ENCODE data around the gene THEMIS. TPM values are rescaled to one million over a fixed set of nuclear protein-coding genes. Genes with fewer than 3 reads are reported as not detected.

Gene THEMIS
- total and polyA plus RNA-seq, 2 of the 4 experiments (the other 2 are of a cell fraction), result not detected

DNA sequence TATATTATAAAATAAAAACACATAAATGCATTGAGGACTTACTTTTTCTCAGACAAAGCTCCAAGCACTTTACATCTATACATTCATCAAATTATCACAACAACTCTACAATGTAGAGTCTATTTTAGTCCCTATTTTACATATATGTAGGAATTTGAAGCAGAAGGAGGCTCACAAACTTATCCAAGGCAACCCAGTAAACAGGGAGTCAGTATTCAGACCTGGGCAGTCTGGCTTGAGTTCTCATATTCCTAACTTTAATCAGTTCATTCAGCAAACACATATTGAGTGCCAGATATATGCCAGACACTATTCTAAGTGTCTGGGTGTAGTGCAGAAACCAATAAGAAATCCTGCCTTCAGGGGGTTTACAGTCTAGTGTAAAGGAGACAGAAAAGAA is 194.6 kb downstream of the THEMIS start:
- Histone ChIP-seq H2AFZ (replicated peaks; ENCODE audit: low read length, poor library complexity) (no peak overlapping the region), H4K20me1 (ENCODE audit: insufficient read depth, low read length) (no peaks in the 10 kb centered on the region), H4K5ac (ENCODE audit: low read depth, low read length) (no peak overlapping the region), H3K4me1 (ENCODE audit: control insufficient read depth, insufficient read depth, low read length) (no peaks in the 10 kb centered on the region), H3K79me1 (ENCODE audit: low read depth in 1 of 2, low read length in 2 of 2) (no peaks in the 10 kb centered on the region), H2AK5ac (ENCODE audit: low read depth, low read length) (no peak overlapping the region), H2BK15ac (ENCODE audit: low read depth, low read length) (no peak overlapping the region), H2BK5ac (ENCODE audit: low read depth, low read length, poor library complexity, severe bottlenecking) (no peak overlapping the region), H3K4me2 (ENCODE audit: low read depth, low read length) (no peak overlapping the region), H3K18ac (ENCODE audit: low read depth, low read length) (no peak overlapping the region), H3K4me3 (ENCODE audit: insufficient read depth, low read depth, low read length) (no peak overlapping the region), H3K56ac (ENCODE audit: extremely low read depth, insufficient read depth, low read length) (no peak overlapping the region), H2BK120ac (ENCODE audit: low read depth, low read length) (no peak overlapping the region), H3K9me3 (ENCODE audit: control insufficient read depth, insufficient read depth, low read length) (no peaks in the 10 kb centered on the region), H4K91ac (ENCODE audit: insufficient read depth, low read depth, low read length) (no peak overlapping the region), H3K9ac (ENCODE audit: low read depth, low read length) (no peak overlapping the region), H3K9me1 (ENCODE audit: insufficient read depth, low read length) (no peaks in the 10 kb centered on the region), H3K36me3 (ENCODE audit: control insufficient read depth, insufficient read depth, low read length) (no peaks in the 10 kb centered on the region), H3K4ac (ENCODE audit: low read depth, low read length) (no peak overlapping the region), H3K27me3 (ENCODE audit: control insufficient read depth, insufficient read depth, low read length) (no peaks in the 10 kb centered on the region; the same call in 1 of the 2 replicates), H2BK20ac (ENCODE audit: low read depth, low read length) (no peak overlapping the region), H4K8ac (ENCODE audit: low read depth in 2 of 2, low read length in 2 of 2) (no peak overlapping the region), H3K23ac (ENCODE audit: low read depth, low read length) (no peak overlapping the region), H3K27ac (ENCODE audit: insufficient read depth, low read length) (no peak overlapping the region), H3K14ac (replicated peaks; ENCODE audit: low read depth, low read length) (no peak overlapping the region), H2AK9ac (replicated peaks; ENCODE audit: low read depth, low read length, poor library complexity) (no peak overlapping the region)
- DNase-seq (no peak), ATAC-seq (ENCODE audit: low read depth) (no peak)
- intact Hi-C loops (cut with micrococcal nuclease), result no loop called here
- in situ Hi-C loops (cut with MboI; ENCODE audit: low sequenced_read_pairs), result no loop called here
- dilution Hi-C loops (cut with HindIII; ENCODE audit: low sequenced_read_pairs, unreplicated experiment), result no loop called here
- no TSS peak for BruUV-seq (replicated peaks)
- no peak for TF ChIP-seq RAD21 (IDR thresholded peaks at IDR 0.05; ENCODE audit: low read length)
- TF ChIP-seq RCOR1 (IDR thresholded peaks at IDR 0.05; ENCODE audit: insufficient replicate concordance, low read length), result no peak
- no peak for TF ChIP-seq CHD1 (IDR thresholded peaks at IDR 0.05; ENCODE audit: low read depth, low read length)
- no peak for TF ChIP-seq RFX5 (IDR thresholded peaks at IDR 0.05; ENCODE audit: low read depth, low read length)
- no peak for TF ChIP-seq SMC3 (IDR thresholded peaks at IDR 0.05; ENCODE audit: low read depth, low read length)
- no peak for TF ChIP-seq NFE2L2 (IDR thresholded peaks at IDR 0.05; ENCODE audit: low read depth, low read length)
- TF ChIP-seq, protein P1, sequence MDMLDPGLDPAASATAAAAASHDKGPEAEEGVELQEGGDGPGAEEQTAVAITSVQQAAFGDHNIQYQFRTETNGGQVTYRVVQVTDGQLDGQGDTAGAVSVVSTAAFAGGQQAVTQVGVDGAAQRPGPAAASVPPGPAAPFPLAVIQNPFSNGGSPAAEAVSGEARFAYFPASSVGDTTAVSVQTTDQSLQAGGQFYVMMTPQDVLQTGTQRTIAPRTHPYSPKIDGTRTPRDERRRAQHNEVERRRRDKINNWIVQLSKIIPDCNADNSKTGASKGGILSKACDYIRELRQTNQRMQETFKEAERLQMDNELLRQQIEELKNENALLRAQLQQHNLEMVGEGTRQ (IDR thresholded peaks at IDR 0.05; ENCODE audit: low read depth, low read length), result no peak
- TF ChIP-seq CEBPB (IDR thresholded peaks at IDR 0.05; ENCODE audit: low read depth, low read length), result no peak
- no peak for TF ChIP-seq MAZ (IDR thresholded peaks at IDR 0.05; ENCODE audit: borderline replicate concordance, low read depth, low read length)
- ChIA-PET CTCF (no interaction called here), POLR2A (ENCODE audit: unreplicated experiment) (no interaction called here)

All from IMR-90 (cell line).